HEK293 (cell line): ENCODE measurements around the gene PPARG.

ENCODE experiments used
- GLI2 ChIP-seq: fragments of 450-650 bp; formaldehyde crosslinking; IDR thresholded peaks from 2 replicates; pipeline ENCODE4; 2017; ENCODE audit warnings: missing biosample characterization, missing genetic modification characterization, low read depth, borderline replicate concordance
- GLIS2 ChIP-seq: fragments of 450-650 bp; formaldehyde crosslinking; IDR thresholded peaks from 2 replicates; pipeline ENCODE4 v1.5.1; 2016; ENCODE audit warnings: missing biosample characterization, missing genetic modification characterization
- HIC1 ChIP-seq: fragments of 450-650 bp; formaldehyde crosslinking; IDR thresholded peaks from 2 replicates; pipeline ENCODE4 v1.5.1; 2016; ENCODE audit warnings: missing biosample characterization, missing genetic modification characterization
- HOXD13 ChIP-seq: sonication (generic); formaldehyde crosslinking; IDR thresholded peaks from 2 replicates; pipeline ENCODE4 v1.8.0; 2022; ENCODE audit warnings: missing genetic modification reagents, borderline replicate concordance
- MZF1 ChIP-seq: fragments of 450-650 bp; formaldehyde crosslinking; IDR thresholded peaks from 2 replicates; pipeline ENCODE4 v1.5.1; 2017; ENCODE audit warnings: missing biosample characterization, missing genetic modification characterization, borderline replicate concordance
- PRDM10 ChIP-seq: fragments of 450-650 bp; formaldehyde crosslinking; IDR thresholded peaks from 2 replicates; pipeline ENCODE4 v1.5.1; 2016; ENCODE audit warnings: missing biosample characterization, missing genetic modification characterization
- RBAK ChIP-seq: fragments of 450-650 bp; formaldehyde crosslinking; IDR thresholded peaks from 2 replicates; pipeline ENCODE4 v1.5.1; 2016; ENCODE audit warnings: missing biosample characterization, missing genetic modification characterization
- REST ChIP-seq: fragments of 450-650 bp; formaldehyde crosslinking; IDR thresholded peaks from 2 replicates; pipeline ENCODE4 v1.5.1; 2016; ENCODE audit warnings: missing biosample characterization, missing genetic modification characterization
- SP3 ChIP-seq: fragments of 450-650 bp; formaldehyde crosslinking; IDR thresholded peaks from 2 replicates; pipeline ENCODE4 v1.5.1; 2016; ENCODE audit warnings: missing biosample characterization, missing genetic modification characterization
- ZBTB21 ChIP-seq: fragments of 450-650 bp; formaldehyde crosslinking; IDR thresholded peaks from 2 replicates; pipeline ENCODE4 v1.5.1; 2017; ENCODE audit warnings: missing biosample characterization, missing genetic modification characterization
- ZFP69B ChIP-seq: fragments of 450-650 bp; formaldehyde crosslinking; IDR thresholded peaks from 2 replicates; pipeline ENCODE4 v1.5.1; 2016; ENCODE audit warnings: missing biosample characterization, missing genetic modification characterization
- ZNF16 ChIP-seq: fragments of 450-650 bp; formaldehyde crosslinking; IDR thresholded peaks from 2 replicates; pipeline ENCODE4 v1.5.1; 2016; ENCODE audit warnings: low read depth, missing biosample characterization, missing genetic modification characterization
- ZNF184 ChIP-seq: fragments of 450-650 bp; IDR thresholded peaks from 2 replicates; pipeline ENCODE4 v1.5.1; 2018; ENCODE audit warnings: missing biosample characterization, mild to moderate bottlenecking, missing genetic modification characterization
- ZNF19 ChIP-seq: fragments of 450-650 bp; formaldehyde crosslinking; IDR thresholded peaks from 2 replicates; pipeline ENCODE4; 2016; ENCODE audit warnings: missing biosample characterization, missing genetic modification characterization, low read depth
- ZNF23 ChIP-seq: fragments of 450-650 bp; formaldehyde crosslinking; IDR thresholded peaks from 2 replicates; pipeline ENCODE4 v1.5.1; 2016; ENCODE audit warnings: missing biosample characterization, missing genetic modification characterization, borderline replicate concordance
- ZNF280C ChIP-seq: fragments of 450-650 bp; formaldehyde crosslinking; IDR thresholded peaks from 2 replicates; pipeline ENCODE4 v1.5.1; 2016; ENCODE audit warnings: missing biosample characterization, missing genetic modification characterization
- ZNF350 ChIP-seq: fragments of 450-650 bp; formaldehyde crosslinking; IDR thresholded peaks from 2 replicates; pipeline ENCODE4 v1.5.0; 2017; ENCODE audit warnings: missing biosample characterization, mild to moderate bottlenecking, missing genetic modification characterization
- ZNF433 ChIP-seq: fragments of 450-650 bp; formaldehyde crosslinking; IDR thresholded peaks from 2 replicates; pipeline ENCODE4 v1.5.1; 2016; ENCODE audit warnings: missing biosample characterization, missing genetic modification characterization, low read depth
- ZNF501 ChIP-seq: fragments of 450-650 bp; formaldehyde crosslinking; IDR thresholded peaks from 2 replicates; pipeline ENCODE4 v1.5.1; 2016; ENCODE audit warnings: missing biosample characterization, missing genetic modification characterization
- ZNF518A ChIP-seq: fragments of 450-650 bp; formaldehyde crosslinking; conservative IDR thresholded peaks from 2 replicates; pipeline ENCODE4 v1.5.1; 2016; ENCODE audit warnings: low read depth, missing biosample characterization, missing genetic modification characterization
- ZNF521 ChIP-seq: fragments of 450-650 bp; formaldehyde crosslinking; IDR thresholded peaks from 2 replicates; pipeline ENCODE4 v1.5.1; 2017; ENCODE audit warnings: missing biosample characterization, mild to moderate bottlenecking, missing genetic modification characterization
- ZNF571 ChIP-seq: fragments of 450-650 bp; formaldehyde crosslinking; IDR thresholded peaks from 2 replicates; pipeline ENCODE4 v1.5.0; 2017; ENCODE audit warnings: missing biosample characterization, missing genetic modification characterization
- ZNF777 ChIP-seq: fragments of 450-650 bp; formaldehyde crosslinking; IDR thresholded peaks from 2 replicates; pipeline ENCODE4 v1.5.1; 2017; ENCODE audit warnings: missing biosample characterization, missing genetic modification characterization, borderline replicate concordance
- ZNF785 ChIP-seq: fragments of 450-650 bp; formaldehyde crosslinking; IDR thresholded peaks from 2 replicates; pipeline ENCODE4 v1.5.1; 2016; ENCODE audit warnings: missing biosample characterization, missing genetic modification characterization

PPARG gene

GRCh38 chr3:12280357-12280806 lies 8.5 kb upstream of the PPARG start (continued):
- peak; percentile 13 for TF ChIP-seq PRDM10 (tag by site-specific recombination)
- TF ChIP-seq ZNF433 (tag by site-specific recombination), result no peak
- TF ChIP-seq ZNF16, result no peak
- 0 out of 2 replicates have a peak, but pooled peaks have one; percentile 57 for TF ChIP-seq ZNF518A (tag by site-specific recombination)
- no peak for TF ChIP-seq ZNF280C (tag by site-specific recombination)
- no peak for TF ChIP-seq ZNF785 (tag by site-specific recombination)
- TF ChIP-seq ZFP69B, result no peak
- TF ChIP-seq ZNF350 (tag by site-specific recombination), result no peak
- TF ChIP-seq MZF1 (tag by site-specific recombination), result 0 out of 2 replicates have a peak, but pooled peaks have one; percentile 13
- no peak for TF ChIP-seq ZBTB21 (tag by site-specific recombination)
- no peak for TF ChIP-seq RBAK (tag by site-specific recombination)
- TF ChIP-seq REST (tag by site-specific recombination), result no peak
- TF ChIP-seq ZNF501 (tag by site-specific recombination), result no peak
- TF ChIP-seq GLI2 (tag by site-specific recombination), result no peak
- TF ChIP-seq ZNF521 (tag by site-specific recombination), result no peak
- no peak for TF ChIP-seq HOXD13 (CRISPR knock-in tag)
- TF ChIP-seq HIC1 (tag by site-specific recombination), result no peak
- no peak for TF ChIP-seq ZNF23
- no peak for TF ChIP-seq ZNF19
- no peak for TF ChIP-seq ZNF184 (tag by site-specific recombination)
- no peak for TF ChIP-seq ZNF571 (tag by site-specific recombination)
- no peak for TF ChIP-seq GLIS2 (tag by site-specific recombination)
- TF ChIP-seq ZNF777 (tag by site-specific recombination), result no peak
- no peak for TF ChIP-seq SP3 (tag by site-specific recombination)
